Kidney (tissue), 14 donors: ENCODE measurements around the gene DCAF11. TPM values are rescaled to one million over a fixed set of nuclear protein-coding genes. Genes with fewer than 3 reads are reported as not detected.

Source experiments
- DNase-seq, 5 donors: peaks; one replicate each; pipeline ENCODE4 v3.0.0-alpha.2; 2013 to 2020
- FAIRE-seq: peaks from 2 replicates; lab custom pipeline; 2012; peaks lifted over from hg19 to GRCh38; lab: Jason Lieb, UNC
- H3K27ac ChIP-seq, 2 donors: one replicate each; pipeline ENCODE4 v1.7.0; 2013; ENCODE audit warnings: low read depth in 2 of 2, low read length in 2 of 2, inconsistent platforms in 1 of 2
- H3K27me3 ChIP-seq: one replicate; pipeline ENCODE4 v1.7.1; 2013; ENCODE audit warnings: low read length, inconsistent platforms; ENCODE audit not compliant: control insufficient read depth, insufficient read depth
- H3K36me3 ChIP-seq, 3 donors: one replicate each; pipeline versions ENCODE4 v1.7.0 to v1.7.1; 2013; ENCODE audit warnings: low read length in 3 of 3, control low read depth in 1 of 3, inconsistent platforms in 1 of 3; ENCODE audit not compliant: insufficient read depth in 3 of 3, control insufficient read depth in 2 of 3
- H3K4me1 ChIP-seq, 3 donors: one replicate each; pipeline versions ENCODE4 v1.7.0 to v1.7.1; 2013; ENCODE audit warnings: low read length in 3 of 3, inconsistent platforms in 1 of 3, low read depth in 1 of 3; ENCODE audit not compliant: control insufficient read depth in 2 of 3, insufficient read depth in 2 of 3
- H3K4me3 ChIP-seq, 3 donors: one replicate each; pipeline versions ENCODE4 v1.7.0 to v1.8.1; 2013; ENCODE audit warnings: low read length in 3 of 3, control low read depth in 1 of 3, inconsistent platforms in 1 of 3
- H3K9ac ChIP-seq, 3 donors: one replicate each; pipeline versions ENCODE4 v1.7.0 to v1.7.1; 2013; ENCODE audit warnings: low read length in 3 of 3, control low read depth in 1 of 3, inconsistent platforms in 1 of 3
- H3K9me3 ChIP-seq, 3 donors: one replicate each; pipeline versions ENCODE4 v1.7.0 to v1.7.1; 2013; ENCODE audit warnings: low read length in 3 of 3, control low read depth in 1 of 3, inconsistent platforms in 1 of 3; ENCODE audit not compliant: control insufficient read depth in 2 of 3, insufficient read depth in 1 of 3
- intact Hi-C: fragments of 100-400 bp; cut with DNase I; formaldehyde crosslinking; loops from one replicate; pipeline ENCODE4 v1.11.1; 2022
- polyA plus RNA-seq: library from polyadenylated mRNA; stranded (reverse); fragments of 350-450 nt; fragmentation: Illumina TruSeq; extraction: RNeasy Lipid Tissue Mini Kit (QIAGEN cat#74804); gene quantifications from one replicate; pipeline ENCODE4 v1.2.3, GENCODE V29; 2014; ENCODE audit warnings: low read depth, low replicate concordance; ENCODE audit not compliant: insufficient read depth
- total RNA-seq: library from RNA; stranded (reverse); fragmentation: NEBNext Ultra II Directional; extraction: Animal tissue kit (Norgen Biotek cat#: 25700); gene quantifications from one replicate; pipeline ENCODE4 v1.2.1, GENCODE V29; 2021
- TF ChIP-seq, protein P1 (sequence below): IDR thresholded peaks from 3 replicates; pipeline ENCODE4 v1.5.1; 2012; ENCODE audit warnings: mild to moderate bottlenecking, moderate library complexity, borderline replicate concordance; ENCODE audit not compliant: insufficient read depth; ENCODE audit errors: extremely low read depth
- donor health status: control.
- donor health status: control.
- donor health status: control.
- donor health status: control.
- donor health status: control.
- donor health status: DM: yes; HTN: yes; CAD: no.
- donor health status: Normal renal cell carcinoma (clear cell type).

The DCAF11 gene
- total and polyA plus RNA-seq, 2 donors from 2014 or later = 69.4 to 81.1 TPM

DNA sequence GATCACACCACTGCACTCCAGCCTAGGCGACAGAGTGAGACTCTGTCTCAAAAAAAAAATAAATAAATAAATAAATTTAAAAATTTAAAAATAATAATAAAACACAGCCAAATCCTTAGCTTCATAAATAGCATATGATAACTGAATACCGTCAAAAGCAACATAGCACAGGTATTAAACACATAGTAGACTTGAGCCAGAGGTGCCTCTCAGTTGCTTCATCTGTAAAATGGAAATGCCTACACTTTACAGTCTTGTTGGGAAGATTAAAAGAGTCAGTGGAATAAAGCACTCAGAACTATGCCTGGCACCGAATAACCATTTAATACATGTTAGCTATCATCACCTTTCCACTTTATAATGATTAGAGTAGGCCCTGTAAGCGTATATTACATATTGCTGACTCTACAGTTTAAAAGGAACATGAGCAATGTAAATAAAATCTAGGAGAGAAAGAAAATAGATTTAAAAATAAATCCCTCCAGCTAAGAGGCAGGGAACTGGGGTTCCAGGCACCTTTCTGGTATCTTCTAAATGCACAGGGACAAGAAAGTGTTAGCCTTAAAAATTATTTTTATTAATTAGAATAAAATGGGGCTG is 7.8 kb upstream of the DCAF11 start:
- intact Hi-C loops = no loop called here

DNA sequence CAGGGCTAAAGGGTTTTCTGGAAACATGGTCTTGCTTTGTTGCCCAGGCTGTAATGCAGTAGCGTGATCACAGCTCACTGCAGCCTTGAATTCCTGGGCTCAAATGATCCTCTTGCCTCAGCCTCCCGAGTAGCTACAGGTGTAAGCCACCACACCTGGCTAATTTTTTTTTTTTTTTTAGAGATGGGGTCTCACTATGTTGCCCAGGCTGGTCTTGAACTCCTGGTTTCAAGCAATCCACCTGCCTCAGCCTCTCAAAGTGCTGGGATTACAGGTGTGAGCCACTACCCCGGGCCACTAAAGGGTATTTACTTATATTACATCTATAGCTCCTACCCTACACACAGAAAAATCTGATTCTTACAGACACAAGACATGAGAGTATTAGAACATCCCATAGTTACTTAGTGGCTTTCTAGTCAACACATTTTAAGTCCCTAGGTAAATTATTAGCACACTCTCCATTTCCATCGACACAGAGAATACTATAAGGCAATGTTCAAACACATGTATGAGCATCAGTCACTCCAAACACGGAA is 6.2 kb upstream of the DCAF11 start:
- DNase-seq (no peak), FAIRE-seq (no peak)
- peak overlapping the region in 1 of 3 donors; percentile 8 for H3K9ac ChIP-seq
- H3K4me3 ChIP-seq = no peak overlapping the region
- H3K27me3 ChIP-seq = no peaks in the 10 kb centered on the region
- TF ChIP-seq, protein P1, sequence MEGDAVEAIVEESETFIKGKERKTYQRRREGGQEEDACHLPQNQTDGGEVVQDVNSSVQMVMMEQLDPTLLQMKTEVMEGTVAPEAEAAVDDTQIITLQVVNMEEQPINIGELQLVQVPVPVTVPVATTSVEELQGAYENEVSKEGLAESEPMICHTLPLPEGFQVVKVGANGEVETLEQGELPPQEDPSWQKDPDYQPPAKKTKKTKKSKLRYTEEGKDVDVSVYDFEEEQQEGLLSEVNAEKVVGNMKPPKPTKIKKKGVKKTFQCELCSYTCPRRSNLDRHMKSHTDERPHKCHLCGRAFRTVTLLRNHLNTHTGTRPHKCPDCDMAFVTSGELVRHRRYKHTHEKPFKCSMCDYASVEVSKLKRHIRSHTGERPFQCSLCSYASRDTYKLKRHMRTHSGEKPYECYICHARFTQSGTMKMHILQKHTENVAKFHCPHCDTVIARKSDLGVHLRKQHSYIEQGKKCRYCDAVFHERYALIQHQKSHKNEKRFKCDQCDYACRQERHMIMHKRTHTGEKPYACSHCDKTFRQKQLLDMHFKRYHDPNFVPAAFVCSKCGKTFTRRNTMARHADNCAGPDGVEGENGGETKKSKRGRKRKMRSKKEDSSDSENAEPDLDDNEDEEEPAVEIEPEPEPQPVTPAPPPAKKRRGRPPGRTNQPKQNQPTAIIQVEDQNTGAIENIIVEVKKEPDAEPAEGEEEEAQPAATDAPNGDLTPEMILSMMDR = no peak
- peaks cover 0 to 3% (median 0%) of the 10 kb centered on the region in 3 donors for H3K36me3 ChIP-seq
- peaks cover 0 to 9% (median 0%) of the 10 kb centered on the region in 3 donors for H3K4me1 ChIP-seq
- intact Hi-C loops = no loop called here
- no peaks in the 10 kb centered on the region for H3K9me3 ChIP-seq
- peak overlapping the region in 1 of 2 donors; percentile 20 for H3K27ac ChIP-seq

More for the DNA sequence above, 7.8 kb upstream of the DCAF11 start:
- Histone ChIP-seq H3K36me3 (peaks cover 0 to 7% (median 6%) of the 10 kb centered on the region in 3 donors), H3K4me1 (peaks cover 0 to 8% (median 0%) of the 10 kb centered on the region in 3 donors), H3K27ac (no peak overlapping the region), H3K9me3 (no peaks in the 10 kb centered on the region), H3K27me3 (no peaks in the 10 kb centered on the region), H3K4me3 (no peak overlapping the region), H3K9ac (no peak overlapping the region)
- FAIRE-seq (no peak), DNase-seq (no peak)
- TF ChIP-seq, protein P1 = no peak

DNA sequence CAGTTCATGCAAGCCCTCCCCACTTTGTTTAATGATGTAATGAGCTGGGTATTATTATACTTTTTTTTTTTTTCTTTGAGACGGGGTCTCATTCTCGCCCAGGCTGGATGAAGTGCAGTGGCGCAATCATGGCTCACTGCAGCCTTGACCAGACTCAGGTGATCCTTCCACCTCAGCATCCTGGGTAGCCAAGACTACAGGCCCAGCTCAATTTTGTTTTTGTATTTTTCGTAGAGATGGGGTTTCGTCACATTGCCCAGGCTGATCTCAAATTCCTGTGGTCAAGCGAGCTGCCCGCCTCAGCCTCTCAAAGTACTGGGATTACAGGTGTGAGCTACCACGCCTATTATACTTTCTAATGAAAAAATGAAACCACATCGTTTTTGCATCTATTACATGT is 4.5 kb upstream of the DCAF11 start:
- no peaks in the 10 kb centered on the region for H3K27me3 ChIP-seq
- H3K9me3 ChIP-seq = no peaks in the 10 kb centered on the region
- DNase-seq (no peak), FAIRE-seq (no peak)
- intact Hi-C loops = no loop called here
- no peak overlapping the region for H3K9ac ChIP-seq
- no peak overlapping the region for H3K27ac ChIP-seq
- H3K4me1 ChIP-seq = peaks cover 0 to 10% (median 0%) of the 10 kb centered on the region in 3 donors
- TF ChIP-seq, protein P1 = no peak
- no peak overlapping the region for H3K4me3 ChIP-seq
- H3K36me3 ChIP-seq = no peaks in the 10 kb centered on the region

DNA sequence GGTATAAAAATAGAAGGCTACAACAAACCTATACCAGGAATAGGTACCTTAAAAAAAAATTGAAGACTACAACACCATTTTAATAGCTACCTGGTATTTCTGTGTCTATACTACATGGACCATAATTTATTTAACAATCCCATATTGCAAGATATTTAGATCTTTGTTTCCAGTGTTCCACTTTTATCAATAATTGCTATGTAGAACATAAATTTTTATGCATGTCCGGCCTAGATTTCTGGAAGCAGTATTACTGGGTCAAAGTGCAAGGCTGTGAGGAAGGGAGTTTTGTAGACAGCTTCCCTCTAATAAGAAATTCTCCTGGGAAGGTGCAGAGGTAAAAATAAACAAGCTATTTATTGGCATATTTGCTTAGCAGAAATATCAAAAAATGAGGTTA is 4.1 kb upstream of the DCAF11 start:
- FAIRE-seq (no peak), DNase-seq (no peak)
- Histone ChIP-seq H3K4me3 (no peak overlapping the region), H3K27me3 (no peaks in the 10 kb centered on the region), H3K9ac (no peak overlapping the region), H3K27ac (no peak overlapping the region), H3K4me1 (peaks cover 0 to 13% (median 0%) of the 10 kb centered on the region in 3 donors), H3K36me3 (no peaks in the 10 kb centered on the region), H3K9me3 (no peaks in the 10 kb centered on the region)
- intact Hi-C loops = no loop called here
- TF ChIP-seq, protein P1 = no peak
